ENCODE results near the gene PRPF8. TPM values are rescaled to one million over a fixed set of nuclear protein-coding genes. Genes with fewer than 3 reads are reported as not detected.
"Not testable (repeated sequence)": the region's sequence is repeated elsewhere in the genome, so short reads cannot be mapped to it uniquely, and the experiment has no call there.

PRPF8 gene
- total RNA-seq, 1 experiment from 2014 or later, result 103 TPM

DNA sequence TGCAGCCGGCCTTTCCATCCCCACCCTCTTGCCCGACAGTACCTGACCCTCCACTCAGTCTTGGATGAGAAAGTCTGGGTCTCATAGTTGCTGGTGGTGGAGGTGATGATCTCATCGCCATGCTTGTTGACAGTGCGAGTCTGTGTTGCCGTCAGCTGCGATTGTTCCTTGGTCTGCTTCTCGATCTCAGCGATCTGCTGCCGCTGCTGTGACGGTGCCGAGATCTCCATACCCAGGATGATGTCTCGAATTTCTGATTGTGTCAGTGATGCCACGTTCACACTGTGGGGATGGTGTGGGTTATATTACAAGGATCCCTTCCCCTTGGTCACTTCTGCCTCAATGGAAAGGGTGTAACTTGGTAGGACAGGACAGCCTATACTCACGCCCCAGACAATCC, 30.9 kb downstream of the PRPF8 start:
- ChIA-PET CTCF (no interaction called here), POLR2A (ENCODE audit: unreplicated experiment) (no interaction called here)
- H3K27me3 ChIP-seq (ENCODE audit: low read length), result no peaks in the 10 kb centered on the region
- H3K79me2 ChIP-seq (ENCODE audit: low read length), result no peaks in the 10 kb centered on the region
- H3K27ac ChIP-seq (ENCODE audit: low read length), result no peak overlapping the region
- no peak for DNase-seq
- TF ChIP-seq EZH2 (IDR thresholded peaks at IDR 0.05; ENCODE audit: low read length, unreplicated experiment), result no peak
- TF ChIP-seq EZH2phosphoT487 (IDR thresholded peaks at IDR 0.05; ENCODE audit: borderline replicate concordance, low read length), result no peak
- TF ChIP-seq CTCF (conservative IDR thresholded peaks at IDR 0.05; ENCODE audit: low read depth, low read length), result no peak
- peaks cover 47% of the 10 kb centered on the region for H3K36me3 ChIP-seq (ENCODE audit: low read depth, low read length)
- peaks cover 7% of the 10 kb centered on the region for H3K4me1 ChIP-seq (ENCODE audit: insufficient read depth, low read length)
- H3F3A ChIP-seq (ENCODE audit: low read length, unreplicated experiment), result no peaks in the 10 kb centered on the region
- no peak overlapping the region for H3K4me3 ChIP-seq (ENCODE audit: low read length)
- BruUV-seq (replicated peaks), result no TSS peak
- no peaks in the 10 kb centered on the region for H4K20me1 ChIP-seq (ENCODE audit: low read length)
- no peak overlapping the region for H3K9ac ChIP-seq (ENCODE audit: low read length)
- intact Hi-C loops (cut with micrococcal nuclease), result no loop called here
- no peaks in the 10 kb centered on the region for H3K9me2 ChIP-seq (replicated peaks; ENCODE audit: low read length)
- H2AFZ ChIP-seq (ENCODE audit: low read length), result no peak overlapping the region
- H3K9me3 ChIP-seq (ENCODE audit: low read length), result no peaks in the 10 kb centered on the region
- no peak overlapping the region for H3K4me2 ChIP-seq (ENCODE audit: low read length)
- ATAC-seq, result no peak

- H3K9me2 ChIP-seq (replicated peaks; ENCODE audit: low read length); H3K4me2 ChIP-seq (ENCODE audit: low read length); H3K4me3 ChIP-seq (ENCODE audit: low read length); H3K9ac ChIP-seq (ENCODE audit: low read length); H3K9me3 ChIP-seq (ENCODE audit: low read length); DNase-seq; ATAC-seq; H3K27me3 ChIP-seq (ENCODE audit: low read length); H3K27ac ChIP-seq (ENCODE audit: low read length); H3K79me2 ChIP-seq (ENCODE audit: low read length); BruUV-seq (replicated peaks); intact Hi-C loops (cut with micrococcal nuclease); H4K20me1 ChIP-seq (ENCODE audit: low read length); H2AFZ ChIP-seq (ENCODE audit: low read length); H3F3A ChIP-seq (ENCODE audit: low read length, unreplicated experiment): not testable (repeated sequence)
- ChIA-PET POLR2A (ENCODE audit: unreplicated experiment) (interaction anchor here (0.7 kb wide), 1 partner anchor 55 kb away, joined by 4 read pairs; no protein-coding TSS in a partner anchor), CTCF (interaction anchor here (1.1 kb wide), 1 partner anchor 213 kb away, joined by 3 read pairs; no protein-coding TSS in a partner anchor)
- Histone ChIP-seq H3K4me1 (ENCODE audit: insufficient read depth, low read length) (peaks cover 12% of the 10 kb centered on the region), H3K36me3 (ENCODE audit: low read depth, low read length) (peaks cover 38% of the 10 kb centered on the region)
These were observed 31.9 kb downstream of the PRPF8 start for GRCh38 chr17:1652794-1653193.

DNA sequence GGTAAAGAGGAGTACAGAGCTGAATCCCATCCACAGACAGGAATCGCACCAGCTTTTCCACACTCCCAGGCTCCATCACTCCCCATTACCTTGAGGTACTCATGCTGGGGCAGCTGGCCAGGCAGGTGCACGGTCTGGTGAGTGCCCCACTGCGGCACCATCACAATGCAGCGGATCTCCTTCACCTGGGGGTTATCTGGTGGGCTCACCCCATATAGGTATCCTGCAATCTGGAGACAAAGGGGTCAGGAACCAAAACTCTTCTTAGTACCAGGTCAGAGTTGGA, 33.2 kb downstream of the PRPF8 start:
- no peaks in the 10 kb centered on the region for H3K79me2 ChIP-seq (ENCODE audit: low read length)
- no TSS peak for BruUV-seq (replicated peaks)
- intact Hi-C loops (cut with micrococcal nuclease), result no loop called here
- H3K27ac ChIP-seq (ENCODE audit: low read length), result no peak overlapping the region
- ChIA-PET POLR2A (ENCODE audit: unreplicated experiment) (no interaction called here), CTCF (no interaction called here)
- H4K20me1 ChIP-seq (ENCODE audit: low read length), result no peaks in the 10 kb centered on the region
- ATAC-seq (no peak), DNase-seq (no peak)
- H3K4me1 ChIP-seq (ENCODE audit: insufficient read depth, low read length), result peaks cover 12% of the 10 kb centered on the region
- no peak overlapping the region for H3K4me2 ChIP-seq (ENCODE audit: low read length)
- H3F3A ChIP-seq (ENCODE audit: low read length, unreplicated experiment), result no peaks in the 10 kb centered on the region
- no peaks in the 10 kb centered on the region for H3K27me3 ChIP-seq (ENCODE audit: low read length)
- no peak for TF ChIP-seq EZH2 (IDR thresholded peaks at IDR 0.05; ENCODE audit: low read length, unreplicated experiment)
- TF ChIP-seq EZH2phosphoT487 (IDR thresholded peaks at IDR 0.05; ENCODE audit: borderline replicate concordance, low read length), result no peak
- TF ChIP-seq CTCF (conservative IDR thresholded peaks at IDR 0.05; ENCODE audit: low read depth, low read length), result no peak
- peaks cover 30% of the 10 kb centered on the region for H3K36me3 ChIP-seq (ENCODE audit: low read depth, low read length)
- no peak overlapping the region for H2AFZ ChIP-seq (ENCODE audit: low read length)
- no peak overlapping the region for H3K9ac ChIP-seq (ENCODE audit: low read length)
- no peaks in the 10 kb centered on the region for H3K9me3 ChIP-seq (ENCODE audit: low read length)
- H3K9me2 ChIP-seq (replicated peaks; ENCODE audit: low read length), result no peaks in the 10 kb centered on the region
- no peak overlapping the region for H3K4me3 ChIP-seq (ENCODE audit: low read length)

Measured in PC-3 (cell line).